Natural killer cell (primary cell): ENCODE data around the gene CYP1B1. TPM values are rescaled to one million over a fixed set of nuclear protein-coding genes. Genes with fewer than 3 reads are reported as not detected.

ENCODE experiments used
- ATAC-seq, 3 donors: fragments of 150-1000 bp in 2 of 3; fragments of 200-7000 bp in 1 of 3; cut with Tn5 transposase; 1 replicate in 1 of 3; 2 replicates in 2 of 3; pipeline ENCODE4 v1.10.0; 2021; ENCODE audit warnings: mild to moderate bottlenecking in 2 of 3, moderate library complexity in 2 of 3
- DNase-seq, 2 donors: peaks; one replicate each; pipeline versions ENCODE4 v3.0.0 to v3.0.0-alpha.2; 2013 to 2021; ENCODE audit warnings: mixed read lengths in 1 of 2
- H3K27ac ChIP-seq: one replicate; pipeline ENCODE4 v1.5.1; 2013; ENCODE audit warnings: mild to moderate bottlenecking, low read length
- H3K27me3 ChIP-seq: one replicate; pipeline ENCODE4 v1.6.1; 2013; ENCODE audit warnings: low read length; ENCODE audit not compliant: control insufficient read depth, insufficient read depth
- H3K36me3 ChIP-seq: one replicate; pipeline ENCODE4 v1.6.1; 2013; ENCODE audit warnings: low read length; ENCODE audit not compliant: control insufficient read depth, insufficient read depth
- H3K4me1 ChIP-seq: one replicate; pipeline ENCODE4 v1.6.1; 2013; ENCODE audit warnings: low read length; ENCODE audit not compliant: control insufficient read depth, insufficient read depth
- H3K4me3 ChIP-seq: one replicate; pipeline ENCODE4 v1.5.1; 2013; ENCODE audit warnings: low read length
- H3K9me3 ChIP-seq: one replicate; pipeline ENCODE4 v1.6.1; 2013; ENCODE audit warnings: low read length; ENCODE audit not compliant: control insufficient read depth, insufficient read depth
- H3K27ac Mint-ChIP-seq, 2 donors: one replicate each; pipeline ENCODE4 v1.8.0; 2022; ENCODE audit warnings: mild to moderate bottlenecking in 2 of 2, mixed read lengths in 2 of 2, moderate library complexity in 1 of 2
- H3K27me3 Mint-ChIP-seq, 2 donors: one replicate each; pipeline ENCODE4 v1.8.0; 2022; ENCODE audit warnings: low read depth in 2 of 2, mixed read lengths in 2 of 2
- H3K36me3 Mint-ChIP-seq: one replicate; pipeline ENCODE4 v1.8.0; 2022; ENCODE audit warnings: mixed read lengths
- H3K4me1 Mint-ChIP-seq, 2 donors: one replicate each; pipeline ENCODE4 v1.8.0; 2022; ENCODE audit warnings: mixed read lengths in 2 of 2
- H3K4me3 Mint-ChIP-seq: one replicate; pipeline ENCODE4 v1.8.0; 2022; ENCODE audit warnings: mild to moderate bottlenecking, moderate library complexity, mixed read lengths
- H3K9me3 Mint-ChIP-seq, 2 donors: one replicate each; pipeline ENCODE4 v1.8.0; 2022; ENCODE audit warnings: mixed read lengths in 2 of 2
- WGBS: methylation state at CpG from one replicate; pipeline ENCODE4 v1.1.7; 2013; ENCODE audit warnings: missing lambda C conversion rate; ENCODE audit not compliant: insufficient coverage; 5-methylcytosine and 5-hydroxymethylcytosine counted together
- intact Hi-C: fragments of 100-400 bp; cut with micrococcal nuclease; formaldehyde crosslinking; loops from one replicate; pipeline ENCODE4 v1.14.2; 2022
- total RNA-seq, 4 donors: library from RNA; stranded (reverse); fragments of 120-200 nt in 1 of 4; gene quantifications; one replicate each; pipeline versions ENCODE4 v1.2.3 to v1.2.4, GENCODE V29; 2013 to 2022
- TF ChIP-seq, protein P1 (sequence below): fragments of 200-600 bp; IDR thresholded peaks from one replicate; pipeline ENCODE4 v1.8.0; 2022; ENCODE audit warnings: antibody characterized with exemption

CYP1B1 gene
- total RNA-seq, 3 donors from 2014 or later (not counting 1 experiment from before 2014, with no cell fraction given): 1.4 to 5.0 TPM; not detected in 1

- Histone ChIP-seq H3K27me3 (peaks cover 12% of the 10 kb centered on the region), H3K27ac (no peak overlapping the region), H3K4me3 (no peak overlapping the region), H3K36me3 (no peaks in the 10 kb centered on the region), H3K4me1 (no peaks in the 10 kb centered on the region), H3K9me3 (no peaks in the 10 kb centered on the region)
- Mint-ChIP-seq H3K4me3 (no peak overlapping the region), H3K4me1 (peaks cover 0 to 7% of the 10 kb centered on the region in 2 donors), H3K27me3 (peaks cover 21 to 35% of the 10 kb centered on the region in 2 donors), H3K27ac (no peak overlapping the region), H3K9me3 (no peaks in the 10 kb centered on the region), H3K36me3 (no peaks in the 10 kb centered on the region)
- TF ChIP-seq, protein P1, sequence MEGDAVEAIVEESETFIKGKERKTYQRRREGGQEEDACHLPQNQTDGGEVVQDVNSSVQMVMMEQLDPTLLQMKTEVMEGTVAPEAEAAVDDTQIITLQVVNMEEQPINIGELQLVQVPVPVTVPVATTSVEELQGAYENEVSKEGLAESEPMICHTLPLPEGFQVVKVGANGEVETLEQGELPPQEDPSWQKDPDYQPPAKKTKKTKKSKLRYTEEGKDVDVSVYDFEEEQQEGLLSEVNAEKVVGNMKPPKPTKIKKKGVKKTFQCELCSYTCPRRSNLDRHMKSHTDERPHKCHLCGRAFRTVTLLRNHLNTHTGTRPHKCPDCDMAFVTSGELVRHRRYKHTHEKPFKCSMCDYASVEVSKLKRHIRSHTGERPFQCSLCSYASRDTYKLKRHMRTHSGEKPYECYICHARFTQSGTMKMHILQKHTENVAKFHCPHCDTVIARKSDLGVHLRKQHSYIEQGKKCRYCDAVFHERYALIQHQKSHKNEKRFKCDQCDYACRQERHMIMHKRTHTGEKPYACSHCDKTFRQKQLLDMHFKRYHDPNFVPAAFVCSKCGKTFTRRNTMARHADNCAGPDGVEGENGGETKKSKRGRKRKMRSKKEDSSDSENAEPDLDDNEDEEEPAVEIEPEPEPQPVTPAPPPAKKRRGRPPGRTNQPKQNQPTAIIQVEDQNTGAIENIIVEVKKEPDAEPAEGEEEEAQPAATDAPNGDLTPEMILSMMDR: no peak
- no peak for DNase-seq
- no peak for ATAC-seq
- WGBS: 100% methylated on average over 1 of the region's 1 CpG
- intact Hi-C loops: no loop called here
Observed at GRCh38 chr2:38093527-38094165, 17.7 kb upstream of the CYP1B1 start.

DNA sequence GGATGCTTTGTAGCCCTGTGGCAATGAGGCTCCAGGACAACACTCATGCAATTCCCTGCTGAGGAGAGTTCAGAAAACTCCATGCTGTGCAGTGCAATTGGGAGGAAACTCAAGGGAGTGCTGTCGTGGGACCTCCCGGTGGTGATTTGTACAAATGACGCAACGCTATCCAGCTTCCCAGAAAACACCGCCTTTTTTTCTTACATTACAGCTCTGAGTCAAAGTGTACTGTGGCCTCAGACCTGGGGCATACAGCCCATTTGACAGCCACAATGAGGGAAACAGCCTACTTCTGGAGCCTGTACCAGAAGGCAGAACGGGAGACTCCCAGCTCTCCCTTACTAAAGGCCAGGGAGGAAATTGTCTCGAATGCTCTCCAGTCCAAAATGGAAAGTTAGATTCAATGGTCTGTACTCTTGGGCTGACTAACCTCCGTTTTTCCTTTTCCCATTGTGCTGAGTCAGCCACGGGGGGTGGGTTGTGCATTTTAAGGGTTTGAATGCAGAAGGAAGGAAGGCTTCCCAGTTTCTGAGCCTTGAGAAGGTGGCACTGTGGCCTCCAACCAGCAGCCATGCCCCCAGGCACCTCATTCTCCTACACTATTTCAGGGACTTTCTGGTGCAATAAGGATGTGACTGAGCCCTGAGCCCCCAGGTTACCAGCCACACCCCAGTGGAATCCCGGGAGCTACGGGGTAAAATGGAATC, 16.4 kb upstream of the CYP1B1 start:
- no peaks in the 10 kb centered on the region for H3K36me3 ChIP-seq
- WGBS: 45% methylated on average over 10 of the region's 11 CpGs
- H3K27me3 Mint-ChIP-seq: peaks cover 17 to 29% of the 10 kb centered on the region in 2 donors
- H3K27me3 ChIP-seq: peaks cover 4% of the 10 kb centered on the region
- DNase-seq (no peak), ATAC-seq (no peak)
- no peak overlapping the region for H3K27ac Mint-ChIP-seq
- TF ChIP-seq, protein P1: no peak
- H3K9me3 ChIP-seq: no peaks in the 10 kb centered on the region
- no peaks in the 10 kb centered on the region for H3K4me1 Mint-ChIP-seq
- no peaks in the 10 kb centered on the region for H3K9me3 Mint-ChIP-seq
- no peaks in the 10 kb centered on the region for H3K4me1 ChIP-seq
- no peak overlapping the region for H3K4me3 Mint-ChIP-seq
- no peak overlapping the region for H3K4me3 ChIP-seq
- H3K36me3 Mint-ChIP-seq: no peaks in the 10 kb centered on the region
- H3K27ac ChIP-seq: no peak overlapping the region
- intact Hi-C loops: no loop called here

GRCh38 chr2:38091760-38092159, 15.8 kb upstream of the CYP1B1 start:
- intact Hi-C loops: no loop called here
- H3K27me3 ChIP-seq: peaks cover 3% of the 10 kb centered on the region
- H3K27ac ChIP-seq: no peak overlapping the region
- H3K4me3 ChIP-seq: no peak overlapping the region
- no peak overlapping the region for H3K4me3 Mint-ChIP-seq
- no peak for DNase-seq
- no peak for ATAC-seq
- H3K27ac Mint-ChIP-seq: no peak overlapping the region
- H3K27me3 Mint-ChIP-seq: peaks cover 16 to 27% of the 10 kb centered on the region in 2 donors
- no peaks in the 10 kb centered on the region for H3K4me1 ChIP-seq
- no peaks in the 10 kb centered on the region for H3K9me3 Mint-ChIP-seq
- H3K36me3 ChIP-seq: no peaks in the 10 kb centered on the region
- H3K9me3 ChIP-seq: no peaks in the 10 kb centered on the region
- no peaks in the 10 kb centered on the region for H3K4me1 Mint-ChIP-seq
- H3K36me3 Mint-ChIP-seq: no peaks in the 10 kb centered on the region
- over 99% methylated on average over 5 of the region's 5 CpGs for WGBS
- TF ChIP-seq, protein P1: no peak
